Muscle layer of colon (tissue), 2 donors: ENCODE results near the gene ZNF496.

Experiments used
- H3K27ac ChIP-seq: one replicate; pipeline ENCODE4 v1.7.0; 2013; ENCODE audit warnings: low read depth, mild to moderate bottlenecking, low read length, moderate library complexity
- H3K27me3 ChIP-seq, 2 donors: one replicate each; pipeline ENCODE4 v1.7.0; 2013; ENCODE audit warnings: low read length in 2 of 2, mild to moderate bottlenecking in 2 of 2; ENCODE audit not compliant: insufficient read depth in 2 of 2, control insufficient read depth in 1 of 2
- H3K36me3 ChIP-seq: one replicate; pipeline ENCODE4 v1.7.0; 2013; ENCODE audit warnings: mild to moderate bottlenecking, low read length; ENCODE audit not compliant: insufficient read depth
- H3K4me1 ChIP-seq: one replicate; pipeline ENCODE4 v1.7.0; 2013; ENCODE audit warnings: mild to moderate bottlenecking, low read length; ENCODE audit not compliant: insufficient read depth
- H3K4me3 ChIP-seq, 2 donors: one replicate each; pipeline ENCODE4 v1.7.0; 2013; ENCODE audit warnings: low read length in 2 of 2, low read depth in 1 of 2, mild to moderate bottlenecking in 1 of 2, moderate library complexity in 1 of 2
- H3K9ac ChIP-seq: one replicate; pipeline ENCODE4 v1.7.0; 2013; ENCODE audit warnings: low read length
- H3K9me3 ChIP-seq: one replicate; pipeline ENCODE4 v1.7.0; 2013; ENCODE audit warnings: mild to moderate bottlenecking, low read length
- donor health status: abdominal sarcoma.
- donor health status: Adenocarcinoma of cecum.

ZNF496 gene

GRCh38 chr1:247288341-247288740, 43.3 kb downstream of the ZNF496 start:
- Histone ChIP-seq H3K9me3 (no peaks in the 10 kb centered on the region), H3K36me3 (no peaks in the 10 kb centered on the region), H3K9ac (no peak overlapping the region), H3K4me1 (no peaks in the 10 kb centered on the region), H3K4me3 (no peak overlapping the region), H3K27me3 (no peaks in the 10 kb centered on the region), H3K27ac (no peak overlapping the region)

GRCh38 chr1:247287460-247287859, 44.2 kb downstream of the ZNF496 start:
- H3K27me3 ChIP-seq = no peaks in the 10 kb centered on the region
- H3K9ac ChIP-seq = no peak overlapping the region
- no peak overlapping the region for H3K27ac ChIP-seq
- H3K9me3 ChIP-seq = no peaks in the 10 kb centered on the region
- no peaks in the 10 kb centered on the region for H3K4me1 ChIP-seq
- H3K4me3 ChIP-seq = no peak overlapping the region
- H3K36me3 ChIP-seq = no peaks in the 10 kb centered on the region

GRCh38 chr1:247286134-247286670, 45.5 kb downstream of the ZNF496 start:
- H3K9me3 ChIP-seq = no peaks in the 10 kb centered on the region
- H3K27ac ChIP-seq = no peak overlapping the region
- H3K36me3 ChIP-seq = no peaks in the 10 kb centered on the region
- H3K9ac ChIP-seq = no peak overlapping the region
- H3K4me1 ChIP-seq = no peaks in the 10 kb centered on the region
- H3K4me3 ChIP-seq = no peak overlapping the region
- no peaks in the 10 kb centered on the region for H3K27me3 ChIP-seq

GRCh38 chr1:247281001-247281574, 50.6 kb downstream of the ZNF496 start:
- H3K9me3 ChIP-seq = no peaks in the 10 kb centered on the region

GRCh38 chr1:247277191-247277590, 54.5 kb downstream of the ZNF496 start:
- H3K36me3 ChIP-seq = no peaks in the 10 kb centered on the region
- H3K9me3 ChIP-seq = no peaks in the 10 kb centered on the region
- no peak overlapping the region for H3K9ac ChIP-seq
- H3K27ac ChIP-seq = no peak overlapping the region
- no peak overlapping the region for H3K4me3 ChIP-seq
- H3K4me1 ChIP-seq = no peaks in the 10 kb centered on the region
- H3K27me3 ChIP-seq = no peaks in the 10 kb centered on the region

More at GRCh38 chr1:247281001-247281574, 50.6 kb downstream of the ZNF496 start:
- Histone ChIP-seq H3K27me3 (no peaks in the 10 kb centered on the region), H3K4me1 (no peaks in the 10 kb centered on the region), H3K27ac (no peak overlapping the region), H3K4me3 (no peak overlapping the region), H3K9ac (no peak overlapping the region), H3K36me3 (no peaks in the 10 kb centered on the region)

GRCh38 chr1:247274605-247275256, 56.9 kb downstream of the ZNF496 start:
- no peak overlapping the region for H3K9ac ChIP-seq
- no peaks in the 10 kb centered on the region for H3K4me1 ChIP-seq
- H3K9me3 ChIP-seq = peaks cover 5% of the 10 kb centered on the region
- H3K36me3 ChIP-seq = no peaks in the 10 kb centered on the region
- H3K27me3 ChIP-seq = no peaks in the 10 kb centered on the region
- no peak overlapping the region for H3K4me3 ChIP-seq
- H3K27ac ChIP-seq = no peak overlapping the region

GRCh38 chr1:247273013-247273412, 58.7 kb downstream of the ZNF496 start:
- H3K27me3 ChIP-seq = no peaks in the 10 kb centered on the region
- H3K27ac ChIP-seq = no peak overlapping the region
- H3K9me3 ChIP-seq = peaks cover 5% of the 10 kb centered on the region
- H3K36me3 ChIP-seq = no peaks in the 10 kb centered on the region
- no peak overlapping the region for H3K9ac ChIP-seq
- no peak overlapping the region for H3K4me3 ChIP-seq
- H3K4me1 ChIP-seq = no peaks in the 10 kb centered on the region

- H3K4me3 ChIP-seq = no peak overlapping the region
- no peaks in the 10 kb centered on the region for H3K4me1 ChIP-seq
- no peaks in the 10 kb centered on the region for H3K36me3 ChIP-seq
- peaks cover 5% of the 10 kb centered on the region for H3K9me3 ChIP-seq
- no peak overlapping the region for H3K9ac ChIP-seq
- no peaks in the 10 kb centered on the region for H3K27me3 ChIP-seq
- H3K27ac ChIP-seq = no peak overlapping the region
Observed at GRCh38 chr1:247270003-247270402, 61.7 kb downstream of the ZNF496 start.

- Histone ChIP-seq H3K36me3 (no peaks in the 10 kb centered on the region), H3K27ac (no peak overlapping the region), H3K9me3 (peaks cover 5% of the 10 kb centered on the region), H3K9ac (no peak overlapping the region), H3K27me3 (no peaks in the 10 kb centered on the region), H3K4me3 (no peak overlapping the region), H3K4me1 (no peaks in the 10 kb centered on the region)
Observed at GRCh38 chr1:247269133-247269532, 62.5 kb downstream of the ZNF496 start.

- Histone ChIP-seq H3K9me3 (peaks cover 9% of the 10 kb centered on the region), H3K36me3 (no peaks in the 10 kb centered on the region), H3K4me1 (no peaks in the 10 kb centered on the region), H3K4me3 (no peak overlapping the region), H3K9ac (no peak overlapping the region), H3K27ac (no peak overlapping the region), H3K27me3 (no peaks in the 10 kb centered on the region)
Observed at GRCh38 chr1:247268390-247269045, 63.1 kb downstream of the ZNF496 start.

- peaks cover 9% of the 10 kb centered on the region for H3K9me3 ChIP-seq
- H3K4me3 ChIP-seq = no peak overlapping the region
- no peaks in the 10 kb centered on the region for H3K36me3 ChIP-seq
- no peak overlapping the region for H3K27ac ChIP-seq
- no peak overlapping the region for H3K9ac ChIP-seq
- no peaks in the 10 kb centered on the region for H3K4me1 ChIP-seq
- no peaks in the 10 kb centered on the region for H3K27me3 ChIP-seq
Observed at GRCh38 chr1:247266053-247266452, 65.6 kb downstream of the ZNF496 start.
